Glomerular endothelial cell (primary cell): Measurements from ENCODE around the gene DHDH. TPM values are rescaled to one million over a fixed set of nuclear protein-coding genes. Genes with fewer than 3 reads are reported as not detected.

Experiments used
- DNase-seq: peaks from one replicate; pipeline ENCODE4 v3.0.0-alpha.2; 2011; ENCODE audit warnings: low read depth, low spot score; ENCODE audit errors: extremely low read depth
- total RNA-seq: library from RNA; depleted of rRNA; stranded (reverse); fragments of >200 nt; gene quantifications from 2 replicates; pipeline ENCODE4 v1.2.3, GENCODE V29; 2015

The DHDH gene
- total RNA-seq, 1 donor from 2014 or later: not detected

DNA sequence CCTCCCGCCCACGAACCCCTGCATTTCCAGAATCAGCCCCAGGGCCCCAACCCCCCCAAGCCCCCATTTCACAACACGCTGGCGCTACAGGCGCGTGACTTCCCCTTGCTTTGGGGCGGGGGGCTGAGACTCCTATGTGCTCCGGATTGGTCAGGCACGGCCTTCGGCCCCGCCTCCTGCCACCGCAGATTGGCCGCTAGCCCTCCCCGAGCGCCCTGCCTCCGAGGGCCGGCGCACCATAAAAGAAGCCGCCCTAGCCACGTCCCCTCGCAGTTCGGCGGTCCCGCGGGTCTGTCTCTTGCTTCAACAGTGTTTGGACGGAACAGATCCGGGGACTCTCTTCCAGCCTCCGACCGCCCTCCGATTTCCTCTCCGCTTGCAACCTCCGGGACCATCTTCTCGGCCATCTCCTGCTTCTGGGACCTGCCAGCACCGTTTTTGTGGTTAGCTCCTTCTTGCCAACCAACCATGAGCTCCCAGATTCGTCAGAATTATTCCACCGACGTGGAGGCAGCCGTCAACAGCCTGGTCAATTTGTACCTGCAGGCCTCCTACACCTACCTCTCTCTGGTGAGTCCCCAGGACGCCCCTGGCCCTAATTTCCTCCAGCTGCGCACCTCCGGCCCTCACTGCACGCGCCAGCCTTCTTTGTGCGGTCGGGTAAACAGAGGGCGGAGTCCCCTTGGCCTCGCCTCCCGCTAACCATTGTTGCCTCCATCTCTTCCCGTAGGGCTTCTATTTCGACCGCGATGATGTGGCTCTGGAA, 31.7 kb downstream of the DHDH start, which contains the start of gene FTL:
Gene FTL, plus strand, starts transcription at position 270 of the 766 bp plus-strand sequence. Its CDS starts 199 bp downstream, at position 469.
- DNase-seq: no peak

DNA sequence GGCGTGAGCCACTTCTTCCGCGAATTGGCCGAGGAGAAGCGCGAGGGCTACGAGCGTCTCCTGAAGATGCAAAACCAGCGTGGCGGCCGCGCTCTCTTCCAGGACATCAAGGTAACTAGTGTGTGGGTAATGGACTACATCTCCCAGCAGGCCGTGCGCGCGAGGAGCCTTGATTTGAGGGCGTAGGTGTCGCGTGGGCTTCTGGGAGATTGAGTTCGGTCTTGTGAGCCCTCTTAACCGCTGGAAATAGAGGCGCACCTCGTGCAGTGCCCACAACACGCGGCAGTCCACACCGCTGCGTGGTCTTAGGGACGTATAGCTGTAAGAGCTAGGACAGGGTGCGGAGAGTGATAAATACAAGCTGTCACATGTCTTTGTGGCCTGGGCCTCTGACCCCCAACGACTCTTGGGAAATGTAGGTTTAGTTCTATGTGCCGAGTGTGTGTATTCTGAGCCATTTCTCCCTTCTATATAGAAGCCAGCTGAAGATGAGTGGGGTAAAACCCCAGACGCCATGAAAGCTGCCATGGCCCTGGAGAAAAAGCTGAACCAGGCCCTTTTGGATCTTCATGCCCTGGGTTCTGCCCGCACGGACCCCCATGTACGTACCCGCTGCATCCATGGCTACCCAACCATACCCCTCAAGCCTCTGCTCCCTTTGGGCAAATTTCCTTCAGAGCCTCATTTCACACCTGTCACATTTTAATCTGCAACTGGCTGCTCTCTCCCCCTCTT, 32.5 kb downstream of the DHDH start:
- no peak for DNase-seq

DNA sequence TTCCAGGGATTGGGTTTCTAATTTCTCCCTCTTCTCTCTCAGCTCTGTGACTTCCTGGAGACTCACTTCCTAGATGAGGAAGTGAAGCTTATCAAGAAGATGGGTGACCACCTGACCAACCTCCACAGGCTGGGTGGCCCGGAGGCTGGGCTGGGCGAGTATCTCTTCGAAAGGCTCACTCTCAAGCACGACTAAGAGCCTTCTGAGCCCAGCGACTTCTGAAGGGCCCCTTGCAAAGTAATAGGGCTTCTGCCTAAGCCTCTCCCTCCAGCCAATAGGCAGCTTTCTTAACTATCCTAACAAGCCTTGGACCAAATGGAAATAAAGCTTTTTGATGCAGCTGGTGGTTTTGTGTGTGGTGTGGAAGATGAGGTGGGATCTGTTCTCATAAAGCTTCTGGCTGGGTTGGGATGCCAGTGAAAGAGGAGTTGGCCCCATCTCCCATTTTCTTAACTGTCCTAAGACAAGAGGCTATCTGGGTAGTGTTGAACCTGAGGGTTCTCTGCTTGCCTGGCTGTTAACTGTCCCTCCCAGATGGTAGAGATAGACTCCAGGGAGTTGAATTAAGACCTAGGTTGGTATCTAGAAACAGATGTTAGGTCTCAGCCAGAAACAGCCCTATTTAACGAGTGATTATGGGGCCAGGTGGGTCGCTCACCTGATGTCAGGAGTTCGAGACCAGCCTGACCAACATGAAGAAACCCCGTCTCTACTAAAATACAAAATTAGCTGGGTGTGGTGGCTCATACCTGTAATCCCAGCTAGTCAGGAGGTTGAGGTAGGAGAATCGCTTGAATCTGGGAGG, 33.2 kb downstream of the DHDH start:
- no peak for DNase-seq

GRCh38 chr19:48967346-48968178, 34.1 kb downstream of the DHDH start:
- DNase-seq: no peak

GRCh38 chr19:48968179-48968661, 34.7 kb downstream of the DHDH start:
- no peak for DNase-seq

- no peak for DNase-seq
These were observed 35.3 kb downstream of the DHDH start for GRCh38 chr19:48968813-48969218.

- no peak for DNase-seq
These were observed 36.0 kb downstream of the DHDH start for GRCh38 chr19:48969276-48970138.

GRCh38 chr19:48970139-48970766, 36.8 kb downstream of the DHDH start:
- no peak for DNase-seq

DNA sequence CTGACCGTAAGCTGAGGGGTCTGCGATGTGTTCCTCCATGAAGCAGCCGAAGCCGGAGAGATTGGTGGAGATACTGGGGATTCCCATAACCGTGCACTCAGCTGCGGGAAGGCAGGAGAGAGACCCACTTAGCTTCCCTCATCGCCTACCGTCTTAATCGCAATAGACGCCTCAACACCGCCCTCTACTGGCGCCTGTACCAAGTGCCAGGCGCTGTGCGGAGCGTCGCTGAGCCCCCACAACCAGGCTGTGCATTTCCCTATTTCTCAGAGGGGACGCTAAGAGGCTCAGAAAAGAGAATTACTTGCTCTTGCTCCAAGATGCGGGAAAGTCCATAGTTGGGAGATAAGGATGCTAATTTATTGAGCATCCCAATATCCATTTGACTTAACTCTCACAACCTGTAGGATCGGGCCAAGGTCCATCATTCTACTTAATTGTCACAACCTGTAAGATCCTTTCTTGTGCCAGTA, 37.5 kb downstream of the DHDH start:
- DNase-seq: no peak

DNA sequence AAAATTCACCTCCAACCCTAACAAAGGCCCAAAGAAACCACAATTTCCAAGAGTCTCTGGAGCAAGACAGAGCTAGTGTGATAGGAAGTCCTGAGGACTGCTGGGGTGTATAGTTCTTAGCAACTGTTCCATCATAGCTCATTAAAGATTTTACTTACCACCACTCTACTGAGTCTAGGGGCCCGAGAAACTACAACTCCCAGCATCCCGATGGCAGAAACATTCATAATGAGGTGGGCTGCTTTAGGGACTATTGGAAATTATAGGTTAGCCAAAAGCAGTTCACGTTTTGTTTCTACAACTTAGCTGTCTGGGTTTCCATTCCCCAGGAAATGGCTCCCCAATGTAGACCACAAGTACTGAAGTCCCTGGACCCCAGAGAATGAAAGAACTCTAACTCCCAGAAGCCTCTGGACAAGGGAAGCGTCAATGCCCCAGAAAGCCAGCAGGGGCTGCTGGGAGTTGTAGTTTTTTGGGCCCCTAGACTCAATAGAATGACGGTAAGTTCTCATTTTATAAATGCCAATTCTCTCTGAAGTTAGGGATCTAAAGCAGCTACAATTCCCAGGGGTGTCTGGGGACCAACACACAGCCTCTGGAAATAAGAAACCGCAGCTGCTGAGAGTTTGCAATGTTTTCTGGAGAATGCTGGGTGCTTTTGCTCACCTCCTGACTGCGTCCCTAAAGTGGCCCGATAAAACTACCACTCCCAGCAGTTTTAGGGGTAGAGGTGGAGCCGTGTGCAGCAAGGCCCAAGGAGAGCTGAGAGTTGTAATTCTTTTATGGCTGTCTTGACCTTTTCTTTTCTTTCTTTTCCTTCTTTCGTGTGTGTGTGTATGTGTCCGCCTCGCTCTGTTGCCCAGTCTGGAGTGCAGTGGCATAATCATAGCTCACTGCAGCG, 42.7 kb downstream of the DHDH start:
- no peak for DNase-seq

GRCh38 chr19:48977061-48977460, 43.6 kb downstream of the DHDH start:
- DNase-seq: no peak

DNA sequence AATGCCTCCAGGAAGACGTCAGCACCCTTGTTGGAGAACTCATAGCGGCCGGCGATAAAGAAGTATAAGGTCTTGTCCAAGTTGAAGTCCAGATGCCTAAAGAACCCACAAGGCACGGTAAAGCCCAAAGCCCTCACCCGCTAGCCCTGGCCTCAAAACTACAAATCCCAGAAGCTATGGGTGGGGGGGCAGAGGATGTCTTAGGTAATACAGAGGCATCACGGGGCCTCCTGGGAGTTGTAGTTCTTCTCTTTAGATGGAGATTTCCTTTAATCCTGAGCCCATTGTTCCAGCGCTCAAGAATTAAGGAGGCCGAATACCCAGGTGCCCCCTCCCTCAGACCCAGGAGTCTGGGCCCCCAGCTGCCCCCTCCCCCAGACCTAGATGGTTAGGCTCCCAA, 48.8 kb downstream of the DHDH start:
- no peak for DNase-seq

DNA sequence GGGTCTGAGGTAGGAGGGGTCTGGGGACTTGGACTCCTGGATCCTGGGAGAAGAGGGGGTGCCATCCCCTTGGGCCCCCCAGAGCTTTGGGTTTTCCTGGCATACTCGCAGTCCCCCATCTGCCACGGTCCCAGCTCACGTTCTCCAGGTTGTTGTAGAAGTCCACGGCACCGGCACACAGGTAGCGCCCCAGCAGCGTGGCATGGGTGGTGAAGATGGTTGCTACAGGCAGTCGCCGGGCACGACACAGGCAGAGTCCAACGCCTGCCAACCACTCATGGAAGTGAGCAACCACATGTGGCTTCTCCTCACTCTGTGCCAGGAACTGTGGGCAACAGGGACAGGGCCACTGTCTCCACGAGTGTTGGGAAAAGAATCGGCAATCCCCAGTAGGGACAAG, 52.2 kb downstream of the DHDH start:
- DNase-seq: no peak

DNA sequence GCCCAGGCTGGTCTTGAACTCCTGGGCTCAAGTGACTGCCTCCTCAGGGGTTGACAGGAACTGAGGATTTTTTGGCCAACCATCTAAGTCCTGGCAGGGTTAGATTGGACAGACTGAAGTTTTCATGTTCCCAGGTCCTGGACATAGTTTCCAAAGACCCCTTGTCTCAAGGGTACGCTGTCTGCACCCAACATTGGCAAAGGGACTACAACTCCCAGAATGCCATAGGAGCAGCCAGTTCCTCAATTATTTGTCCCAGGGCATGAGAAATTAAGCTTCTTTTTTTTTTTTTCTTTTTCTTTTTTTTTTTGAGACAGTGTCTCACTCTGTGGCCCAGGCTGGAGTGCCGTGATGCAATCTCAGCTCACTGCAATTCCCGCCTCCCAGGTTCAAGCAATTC, 52.7 kb downstream of the DHDH start:
- DNase-seq: no peak

- no peak for DNase-seq
These were observed 53.8 kb downstream of the DHDH start for GRCh38 chr19:48987323-48987722.

GRCh38 chr19:48988286-48988685, 54.8 kb downstream of the DHDH start:
- no peak for DNase-seq

DNA sequence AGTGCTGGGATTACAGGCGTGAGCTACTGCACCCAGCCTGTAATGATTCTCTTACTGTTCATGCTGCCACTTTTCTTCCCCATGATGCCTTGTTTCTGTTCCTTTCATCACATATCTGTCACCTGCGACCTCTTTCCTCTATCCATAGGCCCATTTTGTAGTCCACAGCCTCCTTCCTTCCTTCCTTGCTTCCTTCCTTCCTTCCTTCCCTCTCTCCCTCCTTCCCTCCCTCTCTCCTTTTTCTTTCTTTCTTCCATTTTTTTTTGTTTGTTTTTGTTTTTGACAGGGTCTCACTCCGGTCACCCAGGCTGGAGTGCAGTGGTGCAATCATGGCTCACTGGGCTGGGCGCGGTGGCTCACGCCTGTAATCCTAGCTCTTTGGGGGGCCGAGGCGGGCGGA, 55.4 kb downstream of the DHDH start:
- no peak for DNase-seq
